Colonic mucosa (tissue), 4 donors: Measurements from ENCODE around the gene HMGN1. TPM values are rescaled to one million over a fixed set of nuclear protein-coding genes. Genes with fewer than 3 reads are reported as not detected.

Experiments
- DNase-seq: peaks from one replicate; pipeline ENCODE4 v3.0.0-alpha.2; 2020
- H3K27ac ChIP-seq: fragments of 200-600 bp; one replicate; pipeline ENCODE4 v1.8.0; 2021
- H3K27me3 ChIP-seq: fragments of 200-600 bp; one replicate; pipeline ENCODE4 v1.8.0; 2021
- H3K36me3 ChIP-seq: fragments of 200-600 bp; one replicate; pipeline ENCODE4 v1.8.0; 2021
- H3K4me1 ChIP-seq: fragments of 200-600 bp; one replicate; pipeline ENCODE4 v1.8.0; 2021; ENCODE audit warnings: mild to moderate bottlenecking
- H3K4me3 ChIP-seq: fragments of 200-600 bp; one replicate; pipeline ENCODE4 v1.8.0; 2021
- H3K9ac ChIP-seq, 2 donors: one replicate each; pipeline ENCODE4 v1.7.0; 2013; ENCODE audit warnings: control low read depth in 2 of 2, low read depth in 2 of 2, low read length in 2 of 2
- H3K9me3 ChIP-seq: fragments of 200-600 bp; one replicate; pipeline ENCODE4 v1.8.0; 2021
- intact Hi-C: fragments of 100-400 bp; cut with DNase I; formaldehyde crosslinking; loops from one replicate; pipeline ENCODE4 v1.14.1; 2022
- total RNA-seq, 2 donors: library from RNA; stranded (reverse); fragmentation: NEBNext Ultra II Directional in 1 of 2; extraction: Animal tissue kit (Norgen Biotek cat#: 25700) in 1 of 2; gene quantifications; one replicate each; pipeline ENCODE4 v1.2.1, GENCODE V29; 2021
- TF ChIP-seq, protein P1 (sequence below): fragments of 200-600 bp; IDR thresholded peaks from one replicate; pipeline ENCODE4 v1.8.0; 2022; ENCODE audit warnings: antibody characterized with exemption, mild to moderate bottlenecking
- donor health status: healthy.
- donor health status: DM: no; HTN: no; CAD: no.
- donor health status: DM: no; HTN: no; CAD: no.

The HMGN1 gene
- total RNA-seq, 2 donors from 2014 or later, result 240 to 305 TPM

DNA sequence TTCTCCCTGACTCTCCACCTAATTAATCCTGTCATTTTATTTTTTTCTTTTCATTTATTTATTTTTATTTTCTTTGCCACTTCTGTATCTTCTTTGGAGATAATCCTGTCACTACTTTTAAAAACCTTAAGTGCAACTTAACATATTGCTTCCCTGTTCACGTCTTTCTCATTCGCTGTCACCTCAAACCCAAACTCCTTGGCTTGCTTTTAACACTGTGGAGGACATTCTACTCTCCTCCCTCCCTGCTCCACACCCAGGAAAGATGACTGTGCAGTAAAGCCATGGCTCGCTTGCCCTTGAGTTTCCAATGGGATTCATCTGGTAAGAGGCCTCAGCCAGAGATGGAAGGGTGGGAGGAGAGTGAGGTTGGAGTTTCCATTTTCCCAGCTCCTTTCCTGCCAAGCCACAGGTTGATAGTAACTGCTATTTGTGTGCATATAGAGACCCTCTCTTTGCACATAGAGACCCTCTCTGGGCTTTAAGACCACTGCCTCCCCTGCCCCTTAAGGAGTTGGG lies 29.0 kb downstream of the HMGN1 start:
- H3K4me3 ChIP-seq, result no peak overlapping the region
- no peaks in the 10 kb centered on the region for H3K4me1 ChIP-seq
- H3K36me3 ChIP-seq, result no peaks in the 10 kb centered on the region
- no peaks in the 10 kb centered on the region for H3K9me3 ChIP-seq
- TF ChIP-seq, protein P1, sequence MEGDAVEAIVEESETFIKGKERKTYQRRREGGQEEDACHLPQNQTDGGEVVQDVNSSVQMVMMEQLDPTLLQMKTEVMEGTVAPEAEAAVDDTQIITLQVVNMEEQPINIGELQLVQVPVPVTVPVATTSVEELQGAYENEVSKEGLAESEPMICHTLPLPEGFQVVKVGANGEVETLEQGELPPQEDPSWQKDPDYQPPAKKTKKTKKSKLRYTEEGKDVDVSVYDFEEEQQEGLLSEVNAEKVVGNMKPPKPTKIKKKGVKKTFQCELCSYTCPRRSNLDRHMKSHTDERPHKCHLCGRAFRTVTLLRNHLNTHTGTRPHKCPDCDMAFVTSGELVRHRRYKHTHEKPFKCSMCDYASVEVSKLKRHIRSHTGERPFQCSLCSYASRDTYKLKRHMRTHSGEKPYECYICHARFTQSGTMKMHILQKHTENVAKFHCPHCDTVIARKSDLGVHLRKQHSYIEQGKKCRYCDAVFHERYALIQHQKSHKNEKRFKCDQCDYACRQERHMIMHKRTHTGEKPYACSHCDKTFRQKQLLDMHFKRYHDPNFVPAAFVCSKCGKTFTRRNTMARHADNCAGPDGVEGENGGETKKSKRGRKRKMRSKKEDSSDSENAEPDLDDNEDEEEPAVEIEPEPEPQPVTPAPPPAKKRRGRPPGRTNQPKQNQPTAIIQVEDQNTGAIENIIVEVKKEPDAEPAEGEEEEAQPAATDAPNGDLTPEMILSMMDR, result no peak
- intact Hi-C loops, result no loop called here
- H3K27ac ChIP-seq, result no peak overlapping the region
- no peak overlapping the region for H3K9ac ChIP-seq
- no peak for DNase-seq
- H3K27me3 ChIP-seq, result no peaks in the 10 kb centered on the region

DNA sequence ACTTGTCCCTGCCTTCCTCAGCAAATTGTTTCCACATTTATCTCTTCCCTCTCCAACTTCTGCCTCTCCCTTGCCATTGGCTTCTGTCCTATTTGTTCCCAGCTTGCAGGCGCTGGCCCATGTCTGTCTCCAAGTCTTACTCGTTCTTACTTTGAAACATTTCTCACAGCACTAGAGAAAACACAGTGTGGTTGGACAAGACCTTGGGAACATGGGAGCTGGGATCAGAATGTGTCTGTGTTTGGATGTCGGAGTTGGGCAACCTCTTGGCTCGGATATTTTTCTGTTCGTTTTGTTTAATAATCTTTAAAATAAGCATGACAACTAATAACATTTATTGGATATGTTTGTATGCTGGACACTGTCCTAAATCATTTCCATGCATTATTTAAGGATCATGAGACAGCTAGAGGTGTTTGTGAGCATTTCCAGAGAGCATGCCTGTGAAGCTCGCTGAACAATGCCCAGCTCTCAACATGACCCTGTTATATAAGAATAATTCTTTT lies 29.6 kb downstream of the HMGN1 start:
- Histone ChIP-seq H3K4me1 (no peaks in the 10 kb centered on the region), H3K4me3 (no peak overlapping the region), H3K9me3 (no peaks in the 10 kb centered on the region), H3K27me3 (no peaks in the 10 kb centered on the region), H3K36me3 (no peaks in the 10 kb centered on the region), H3K9ac (no peak overlapping the region), H3K27ac (no peak overlapping the region)
- intact Hi-C loops, result no loop called here
- TF ChIP-seq, protein P1, result no peak
- no peak for DNase-seq

DNA sequence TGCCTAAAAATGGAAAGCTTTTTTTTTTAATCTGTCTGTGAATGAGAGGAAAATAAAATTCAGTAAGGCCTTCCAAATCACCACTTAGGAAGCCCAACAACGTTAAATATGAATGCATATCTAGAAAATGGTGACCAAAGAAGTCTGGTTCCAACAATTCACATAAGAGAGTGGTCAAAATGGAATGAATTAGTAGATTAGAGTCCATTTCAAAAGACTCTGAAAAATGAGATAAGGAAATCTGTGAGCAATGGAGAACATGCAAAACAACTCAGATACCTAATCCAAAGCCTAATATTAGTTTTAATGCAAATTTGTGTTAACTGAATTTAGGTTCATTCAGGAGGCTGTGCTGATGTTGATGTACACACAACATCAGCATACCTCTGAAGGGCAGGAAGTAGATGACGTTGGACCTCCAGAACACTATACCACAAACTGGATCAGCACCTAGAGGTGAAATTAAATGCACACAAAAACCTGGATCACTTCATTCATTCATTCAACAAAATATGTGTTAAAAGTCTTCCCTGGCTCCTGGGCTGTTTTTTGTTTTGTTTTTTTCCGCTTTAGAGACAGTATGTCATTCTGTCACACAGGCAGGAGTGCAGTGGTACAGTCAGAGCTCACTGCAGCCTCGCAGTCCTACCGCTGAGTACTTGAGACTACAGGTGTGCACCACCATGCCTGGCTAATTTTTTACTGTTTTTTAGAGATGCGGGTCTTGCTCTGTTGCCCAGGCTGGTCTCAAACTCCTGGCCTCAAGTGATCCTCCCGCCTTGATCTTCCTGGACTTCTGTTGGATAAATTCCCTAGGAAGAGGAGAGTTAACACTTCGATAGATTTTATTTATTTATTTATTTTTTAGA lies 30.6 kb downstream of the HMGN1 start:
- DNase-seq, result no peak
- Histone ChIP-seq H3K4me3 (no peak overlapping the region), H3K27me3 (no peaks in the 10 kb centered on the region), H3K27ac (no peak overlapping the region), H3K36me3 (no peaks in the 10 kb centered on the region), H3K9ac (no peak overlapping the region), H3K9me3 (no peaks in the 10 kb centered on the region), H3K4me1 (no peaks in the 10 kb centered on the region)
- TF ChIP-seq, protein P1, result no peak
- intact Hi-C loops, result no loop called here

DNA sequence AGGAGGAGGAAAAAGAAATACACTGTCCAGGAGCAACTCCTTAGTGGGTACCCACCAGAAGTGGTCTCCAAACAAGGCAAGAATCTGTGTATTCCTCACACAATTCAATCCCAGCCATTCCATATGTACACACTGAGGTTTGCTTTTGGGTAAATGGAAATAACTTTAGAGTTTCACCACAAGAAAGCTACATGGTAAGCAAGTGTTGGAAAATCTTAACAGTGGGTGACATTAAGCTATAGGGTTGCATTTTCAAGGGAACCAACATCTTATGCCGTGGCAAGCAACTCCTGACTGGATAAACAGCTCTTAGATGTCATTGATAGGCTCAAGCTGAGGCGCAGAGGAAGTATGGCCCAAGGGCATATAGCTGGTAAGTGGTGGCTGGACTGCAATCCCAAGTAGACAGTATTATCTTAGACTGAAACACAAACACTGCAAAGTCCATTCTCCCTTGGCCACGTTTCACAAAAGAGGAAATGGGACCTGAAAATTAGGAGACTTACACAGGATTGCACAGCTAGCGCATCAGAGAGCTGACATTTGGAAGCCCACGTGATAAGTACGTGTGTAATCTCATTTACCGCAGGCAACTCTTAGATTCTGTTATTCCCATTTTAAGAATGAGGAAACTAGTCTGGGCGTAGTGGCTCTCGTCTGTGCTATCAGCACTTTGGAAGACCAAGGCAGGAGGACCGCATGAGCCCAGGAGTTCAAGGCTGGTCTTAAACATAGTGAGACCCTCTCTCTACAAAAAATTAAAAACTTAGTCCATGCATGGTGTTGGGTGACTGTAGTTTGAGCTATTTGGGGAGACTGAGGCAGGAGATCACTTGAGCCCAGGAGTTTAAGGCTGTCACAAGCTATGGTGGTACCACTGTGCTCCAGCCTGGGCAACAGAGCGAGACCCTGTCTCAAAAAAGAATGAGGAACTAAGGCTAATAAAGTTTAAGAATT lies 31.5 kb downstream of the HMGN1 start:
- H3K27me3 ChIP-seq, result no peaks in the 10 kb centered on the region
- H3K9ac ChIP-seq, result no peak overlapping the region
- H3K27ac ChIP-seq, result no peak overlapping the region
- no peaks in the 10 kb centered on the region for H3K9me3 ChIP-seq
- intact Hi-C loops, result no loop called here
- no peaks in the 10 kb centered on the region for H3K36me3 ChIP-seq
- TF ChIP-seq, protein P1, result no peak
- DNase-seq, result no peak
- H3K4me1 ChIP-seq, result no peaks in the 10 kb centered on the region
- H3K4me3 ChIP-seq, result no peak overlapping the region

DNA sequence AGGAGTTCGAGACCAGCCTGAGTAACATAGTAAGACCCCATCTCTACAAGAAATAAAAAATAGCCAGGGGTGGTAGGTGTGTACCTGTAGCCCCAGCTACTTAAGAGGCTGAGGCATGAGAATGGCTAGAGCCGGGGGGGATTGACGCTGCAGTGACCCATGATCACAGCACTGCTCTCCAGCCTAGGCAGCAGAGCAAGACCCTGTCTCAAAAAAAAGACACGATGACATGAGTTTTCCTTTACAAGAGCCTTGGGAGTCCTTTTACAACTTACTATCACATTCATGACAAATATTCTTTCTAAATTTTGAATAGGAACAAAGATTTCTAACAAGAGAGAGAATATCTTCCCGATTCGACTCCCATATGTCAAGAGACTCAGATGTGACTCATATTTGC lies 32.2 kb downstream of the HMGN1 start:
- H3K9ac ChIP-seq, result no peak overlapping the region
- TF ChIP-seq, protein P1, result no peak
- no peak overlapping the region for H3K4me3 ChIP-seq
- intact Hi-C loops, result no loop called here
- peaks cover 3% of the 10 kb centered on the region for H3K4me1 ChIP-seq
- no peak overlapping the region for H3K27ac ChIP-seq
- no peaks in the 10 kb centered on the region for H3K27me3 ChIP-seq
- H3K36me3 ChIP-seq, result no peaks in the 10 kb centered on the region
- no peaks in the 10 kb centered on the region for H3K9me3 ChIP-seq
- no peak for DNase-seq
